Prostate gland (tissue), 2 donors: ENCODE measurements around the gene EPHA1.

Experiments
- CTCF ChIP-seq, 4 experiments: fragments of 200-600 bp in 2 of 4; fragments of 450-650 bp in 2 of 4; sonication (generic) in 2 of 4; IDR thresholded peaks; 1 replicate in 3 of 4; 2 replicates in 1 of 4; pipeline ENCODE4 v1.5.1; 2016 to 2019; ENCODE audit warnings: antibody characterized with exemption in 4 of 4, mild to moderate bottlenecking in 2 of 4, moderate library complexity in 2 of 4
- POLR2A ChIP-seq: fragments of 450-650 bp; IDR thresholded peaks from one replicate; pipeline ENCODE4 v1.6.1; 2016; ENCODE audit warnings: antibody characterized with exemption, mild to moderate bottlenecking
- POLR2AphosphoS5 ChIP-seq: sonication (generic); formaldehyde crosslinking; IDR thresholded peaks from one replicate; pipeline ENCODE4 v1.6.1; 2017; ENCODE audit warnings: antibody characterized with exemption

- TF ChIP-seq CTCF (IDR thresholded peaks at IDR 0.05) (no peak), POLR2AphosphoS5 (no peak), POLR2A (no peak)
Observed at GRCh38 chr7:143407287-143408251, 1.1 kb downstream of the EPHA1 start.
